Suprapubic skin (tissue), 4 donors: ENCODE results near the gene PFKFB2.

Source experiments
- CTCF ChIP-seq, 2 donors: fragments of 200-600 bp in 1 of 2; fragments of 450-650 bp in 1 of 2; sonication (generic) in 1 of 2; IDR thresholded peaks; one replicate each; pipeline ENCODE4 v1.5.1; 2016 to 2019; ENCODE audit warnings: antibody characterized with exemption in 2 of 2, mild to moderate bottlenecking in 1 of 2, moderate library complexity in 1 of 2
- EP300 ChIP-seq: sonication (generic); formaldehyde crosslinking; IDR thresholded peaks from one replicate; pipeline ENCODE4 v1.6.1; 2017; ENCODE audit warnings: antibody characterized with exemption
- POLR2AphosphoS5 ChIP-seq, 3 donors: sonication (generic); formaldehyde crosslinking; IDR thresholded peaks; one replicate each; pipeline ENCODE4 v1.6.1; 2017; ENCODE audit warnings: antibody characterized with exemption in 3 of 3

DNA sequence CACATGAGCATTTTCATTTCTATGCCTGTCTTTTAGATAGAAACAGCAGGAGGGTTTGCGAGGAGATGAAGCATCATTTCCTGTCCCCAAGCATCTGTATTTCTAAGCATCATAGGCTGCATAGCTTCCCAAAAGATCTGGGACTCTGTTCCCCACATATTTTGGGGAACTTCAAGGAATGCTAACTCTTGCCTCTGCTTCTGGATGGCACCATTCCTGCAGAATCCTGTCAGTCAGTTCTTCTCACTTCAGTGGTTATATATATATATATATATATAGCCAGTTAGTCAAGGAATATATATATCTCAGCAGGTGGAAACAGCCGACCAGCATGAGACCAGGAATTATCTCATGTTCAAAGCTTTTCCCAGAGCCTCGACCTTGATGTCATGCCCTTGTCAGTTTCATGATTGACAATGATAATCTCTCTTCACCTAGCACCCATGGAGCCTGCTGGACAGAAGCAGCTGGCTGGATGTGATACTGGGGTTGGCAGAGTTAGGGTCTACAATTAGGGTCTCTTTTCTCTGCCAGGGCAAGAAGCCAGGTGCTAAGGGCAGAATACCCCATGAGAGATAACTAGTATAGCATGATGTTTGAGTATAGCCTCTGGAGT, 2.4 kb downstream of the PFKFB2 start:
- TF ChIP-seq CTCF (IDR thresholded peaks at IDR 0.05) (no peak), POLR2AphosphoS5 (IDR thresholded peaks at IDR 0.05) (no peak), EP300 (no peak)
